ENCODE results near the gene LTN1.

DNA sequence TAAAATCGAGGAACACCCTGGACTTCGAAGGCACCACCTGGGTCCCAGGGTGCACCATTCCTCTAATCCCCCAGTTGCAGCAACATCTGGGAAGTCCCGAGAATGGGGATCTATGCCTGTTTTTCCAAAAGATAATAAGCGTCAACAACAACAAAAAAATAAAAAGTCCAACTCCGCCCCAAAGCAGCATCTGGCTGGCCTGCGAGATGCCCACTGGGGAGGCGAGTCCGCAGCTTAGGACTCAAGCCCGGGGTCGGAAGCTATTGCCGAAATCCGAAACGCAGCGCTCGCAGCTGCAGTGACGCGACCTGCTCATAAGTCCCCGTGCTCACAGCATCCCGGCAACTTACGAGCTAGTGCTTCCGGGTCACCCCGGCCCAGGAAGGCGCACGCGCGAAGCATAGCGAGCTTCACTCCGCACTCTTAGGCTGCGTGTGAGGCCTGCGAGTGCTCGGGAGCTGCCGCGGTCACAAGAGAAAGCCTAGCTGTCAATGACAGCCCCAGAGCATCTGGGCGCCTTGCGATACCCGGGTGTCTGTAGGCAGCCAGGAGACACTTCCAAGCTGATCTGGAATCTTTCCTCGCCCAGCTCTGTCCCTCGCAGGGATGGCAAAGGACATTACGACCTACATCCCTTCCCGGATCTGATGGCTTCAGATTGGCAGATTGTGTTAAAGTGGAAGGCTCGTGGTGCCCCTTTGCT is 9.9 kb upstream of the LTN1 start:
- no peak for TF ChIP-seq SUZ12 (IDR thresholded peaks at IDR 0.05; ENCODE audit: low read depth, low read length)
- TF ChIP-seq ZMAT3 (CRISPR knock-in tag; conservative IDR thresholded peaks at IDR 0.05), result peak; percentile 53; the same call in 1 of the 2 replicates
- TF ChIP-seq GATA4 (IDR thresholded peaks at IDR 0.05; ENCODE audit: borderline replicate concordance, low read depth), result no peak; the same call in 1 of the 2 replicates
- TF ChIP-seq CBFB (CRISPR knock-in tag; IDR thresholded peaks at IDR 0.05), result peak; percentile 75
- no peak for TF ChIP-seq ZNF570 (CRISPR knock-in tag; IDR thresholded peaks at IDR 0.05; ENCODE audit: borderline replicate concordance)
- no peak; the same call in 1 of the 2 replicates for TF ChIP-seq GPN1 (CRISPR knock-in tag; IDR thresholded peaks at IDR 0.05; ENCODE audit: borderline replicate concordance)
- TF ChIP-seq EP300 (IDR thresholded peaks at IDR 0.05; ENCODE audit: low read depth in 2 of 2, low read length in 2 of 2), result 0 out of 4 replicates have a peak, but pooled peaks of 1 of the 2 experiments have one; percentile 4
- no peak for TF ChIP-seq EP300 (CRISPR knock-in tag; IDR thresholded peaks at IDR 0.05; ENCODE audit: borderline replicate concordance)
- peak; percentile 56 for TF ChIP-seq CEBPG (CRISPR knock-in tag; IDR thresholded peaks at IDR 0.05)

All from HepG2 (cell line).